ENCODE results near the gene ABHD12B.

ABHD12B gene

DNA sequence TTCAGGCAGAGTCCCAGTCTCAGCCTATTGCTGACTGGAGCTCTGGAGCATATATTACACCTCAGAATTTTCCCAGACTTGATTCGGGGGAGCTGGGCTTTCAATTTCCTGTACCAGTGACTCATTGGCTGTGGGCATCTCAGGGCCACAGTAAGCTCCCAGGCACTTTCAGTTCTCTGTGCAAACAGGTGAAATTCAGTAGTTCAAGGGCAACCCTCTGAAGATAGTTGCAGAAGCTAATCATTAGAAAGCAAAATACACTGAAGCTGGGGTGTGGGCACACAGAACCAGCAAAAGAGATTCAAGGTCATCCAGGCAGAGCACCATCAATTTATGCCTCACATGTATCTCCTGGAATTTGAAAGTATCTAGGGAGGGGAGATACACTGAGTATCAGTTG, 32.8 kb upstream of the ABHD12B start:
- no peak for DNase-seq (ENCODE audit: low read depth in 2 of 2)

DNA sequence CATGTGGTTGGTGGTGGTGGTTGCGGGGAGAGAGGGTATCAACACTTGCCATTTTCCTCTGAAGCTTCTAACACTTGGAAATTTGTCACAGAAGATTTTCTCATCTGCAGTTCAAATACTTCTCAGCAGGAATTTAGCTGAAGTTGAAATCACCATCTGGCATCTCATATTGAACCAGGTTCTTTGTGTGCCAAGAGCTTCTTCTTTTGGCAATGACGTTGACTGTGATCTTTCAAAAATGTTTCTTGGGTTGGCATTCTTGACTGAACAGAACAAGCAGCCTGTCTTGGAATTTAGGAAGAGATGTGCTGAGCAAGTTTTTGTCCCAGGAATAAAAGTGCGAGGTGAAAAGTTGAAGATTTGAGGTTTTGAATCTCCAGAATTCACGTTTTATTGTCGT, 32.2 kb upstream of the ABHD12B start:
- DNase-seq (ENCODE audit: low read depth in 2 of 2), result no peak

DNA sequence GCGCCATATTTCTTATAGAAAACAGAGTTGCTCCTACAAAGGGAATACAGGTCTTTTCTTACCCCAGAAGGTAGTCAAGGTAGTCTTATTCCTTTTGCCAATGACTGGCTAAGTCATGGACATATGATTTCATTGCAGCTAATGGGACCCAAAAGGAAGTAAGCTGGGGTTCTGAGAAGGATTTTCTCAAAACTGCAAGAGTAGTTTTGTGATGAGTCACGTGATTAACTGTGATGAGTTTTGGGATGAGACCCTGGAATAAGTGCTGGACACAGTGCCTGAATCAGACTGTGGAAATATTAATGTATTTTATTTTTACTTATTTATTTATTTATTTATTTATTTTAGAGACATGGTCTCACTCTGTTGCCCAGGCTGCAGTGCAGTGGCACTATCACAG, 27.5 kb upstream of the ABHD12B start:
- DNase-seq (ENCODE audit: low read depth in 2 of 2), result no peak

DNA sequence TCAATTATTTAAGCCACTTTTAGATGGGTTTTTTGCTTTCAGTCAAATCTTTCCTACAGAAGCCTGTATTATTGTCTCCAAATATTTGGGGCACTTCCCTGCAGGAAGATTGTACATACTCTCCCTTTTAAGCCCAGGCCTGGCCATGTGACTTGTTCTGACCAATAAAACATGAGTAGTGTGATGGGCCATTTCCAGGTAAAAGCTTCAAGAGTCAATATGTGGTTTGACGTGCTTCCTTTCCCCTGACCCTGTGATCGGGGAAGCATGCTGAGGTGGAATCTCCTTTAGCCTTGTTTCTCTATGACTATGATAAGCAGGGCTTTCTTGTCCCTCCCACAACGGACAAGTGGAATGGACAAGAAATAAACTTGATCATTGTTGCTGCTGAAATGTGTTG, 26.7 kb upstream of the ABHD12B start:
- DNase-seq (ENCODE audit: low read depth in 2 of 2), result no peak

DNA sequence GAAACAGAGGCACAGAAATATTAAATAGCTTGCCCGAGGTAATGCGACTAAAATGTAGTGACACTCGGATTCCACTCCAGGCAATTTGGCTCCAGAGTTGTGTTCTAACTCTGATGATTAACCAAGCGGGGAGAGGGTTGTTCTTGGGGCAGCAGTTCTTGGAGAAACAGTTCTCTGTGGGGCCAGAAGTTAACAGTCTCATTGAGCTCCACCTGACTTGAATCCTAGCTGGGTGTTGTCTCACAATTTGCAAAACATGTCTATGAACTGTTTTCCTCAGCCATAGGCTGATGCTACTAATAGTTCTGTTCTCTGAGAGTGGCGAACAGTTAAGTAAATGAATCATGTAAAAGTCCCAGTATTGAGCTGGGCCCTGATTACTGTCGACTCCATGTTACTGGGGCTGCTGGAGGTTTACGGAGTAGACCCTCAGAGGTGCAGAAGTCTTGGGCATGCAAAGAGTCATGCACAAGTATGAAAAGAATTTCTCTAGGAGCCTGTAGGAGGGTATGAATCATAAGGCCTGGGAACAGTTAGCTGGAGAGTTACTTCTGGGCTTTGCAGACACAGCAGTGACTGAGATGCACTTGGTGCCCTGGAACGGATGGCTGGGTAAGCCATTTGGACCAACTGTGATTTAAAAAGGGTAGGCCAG, 25.5 kb upstream of the ABHD12B start:
- DNase-seq (ENCODE audit: low read depth in 2 of 2), result no peak

DNA sequence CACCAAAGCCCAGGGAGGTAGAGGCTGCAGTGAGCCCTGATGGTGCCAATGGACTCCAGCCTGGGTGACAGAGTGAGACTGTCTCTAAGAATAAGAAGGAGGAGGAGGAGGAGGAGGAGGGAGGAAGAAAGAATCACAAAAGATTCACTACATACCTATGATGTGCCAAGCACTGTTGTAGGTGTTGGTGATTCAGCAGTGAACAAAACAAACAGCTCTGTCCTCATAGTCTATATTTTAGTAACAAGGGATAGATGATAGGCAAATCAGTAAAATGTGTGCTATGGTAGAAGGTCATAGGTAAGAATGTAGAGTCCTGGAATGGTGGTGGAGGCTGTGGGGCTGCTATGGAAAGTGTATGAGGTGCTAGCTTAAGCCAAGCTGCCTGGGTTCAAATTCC, 18.0 kb upstream of the ABHD12B start:
- no peak for DNase-seq (ENCODE audit: low read depth in 2 of 2)

DNA sequence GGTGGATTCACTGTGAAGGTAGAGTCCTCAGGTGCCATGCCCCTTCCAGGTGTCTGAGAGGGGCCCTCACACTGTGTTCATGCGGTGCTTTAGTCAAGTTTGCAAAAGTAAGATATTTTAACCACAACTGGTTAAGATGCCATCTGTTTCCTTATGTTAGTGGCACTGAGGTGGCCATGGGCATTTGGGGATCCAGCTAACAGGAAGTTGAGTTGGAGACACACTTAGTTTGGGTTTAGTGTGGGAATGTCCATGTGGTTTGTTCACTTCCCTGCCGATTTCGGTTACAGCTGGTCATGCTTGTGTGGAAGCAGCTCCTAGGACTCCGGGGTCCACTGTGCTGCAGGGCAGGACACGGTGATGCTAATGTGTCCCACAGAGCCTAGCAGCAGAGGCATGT, 17.3 kb upstream of the ABHD12B start:
- no peak for DNase-seq (ENCODE audit: low read depth in 2 of 2)

DNA sequence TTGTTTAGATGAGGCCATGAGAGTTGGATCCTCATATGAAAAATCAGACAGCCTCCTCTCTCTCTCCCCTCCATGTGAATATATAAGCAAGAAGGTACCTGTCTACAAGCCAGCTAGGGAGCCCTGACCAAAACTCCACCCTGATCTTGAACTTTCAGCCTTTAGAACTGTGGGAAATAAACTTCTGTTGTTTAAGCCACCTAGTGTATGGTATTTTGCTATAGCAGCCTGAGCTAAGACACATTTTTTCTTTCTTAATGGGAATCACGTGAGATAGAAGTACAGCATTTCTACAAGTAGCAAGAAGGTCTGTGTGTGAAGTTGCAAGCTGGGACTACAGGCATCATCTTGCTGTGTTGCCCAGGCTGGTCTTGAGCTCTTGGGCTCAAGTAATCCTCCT, 16.3 kb upstream of the ABHD12B start:
- DNase-seq (ENCODE audit: low read depth in 2 of 2), result no peak

DNA sequence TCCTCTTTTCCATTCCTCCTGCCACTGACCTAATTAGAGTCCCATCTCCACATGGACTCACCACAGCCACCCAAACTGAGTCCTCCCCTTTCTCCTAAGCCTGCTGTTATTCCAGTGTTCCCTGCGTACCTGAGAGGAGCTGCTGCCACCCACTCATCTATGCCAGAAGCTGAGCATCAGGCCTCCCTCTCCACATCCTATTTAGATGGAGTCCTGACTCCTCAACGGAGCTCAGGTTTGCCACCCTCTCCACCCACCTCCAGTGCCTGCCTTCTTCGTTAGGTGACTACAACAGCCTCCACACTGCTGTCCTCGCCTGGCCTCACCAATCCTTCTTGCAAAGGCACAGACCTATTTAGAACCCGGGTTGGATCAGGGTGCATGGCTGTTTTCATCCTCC, 15.2 kb upstream of the ABHD12B start:
- no peak for DNase-seq (ENCODE audit: low read depth in 2 of 2)

DNA sequence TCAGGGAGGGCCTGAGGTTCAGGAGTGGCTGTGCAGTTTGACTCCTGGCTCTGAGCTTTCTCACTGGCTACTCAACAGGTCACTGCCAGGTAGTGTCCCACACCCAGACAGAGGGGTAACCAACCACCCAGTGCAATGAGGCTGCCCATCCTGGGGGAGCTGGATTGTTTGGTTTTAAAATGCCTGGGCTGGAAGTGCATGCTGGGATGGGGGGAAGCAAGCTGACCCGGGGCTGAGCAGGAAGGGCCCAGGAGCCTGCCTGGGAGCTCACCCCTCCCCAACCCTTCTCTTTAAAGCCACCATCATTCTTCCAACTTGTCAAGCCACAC, 12.6 kb upstream of the ABHD12B start:
- DNase-seq (ENCODE audit: low read depth in 2 of 2), result no peak

DNA sequence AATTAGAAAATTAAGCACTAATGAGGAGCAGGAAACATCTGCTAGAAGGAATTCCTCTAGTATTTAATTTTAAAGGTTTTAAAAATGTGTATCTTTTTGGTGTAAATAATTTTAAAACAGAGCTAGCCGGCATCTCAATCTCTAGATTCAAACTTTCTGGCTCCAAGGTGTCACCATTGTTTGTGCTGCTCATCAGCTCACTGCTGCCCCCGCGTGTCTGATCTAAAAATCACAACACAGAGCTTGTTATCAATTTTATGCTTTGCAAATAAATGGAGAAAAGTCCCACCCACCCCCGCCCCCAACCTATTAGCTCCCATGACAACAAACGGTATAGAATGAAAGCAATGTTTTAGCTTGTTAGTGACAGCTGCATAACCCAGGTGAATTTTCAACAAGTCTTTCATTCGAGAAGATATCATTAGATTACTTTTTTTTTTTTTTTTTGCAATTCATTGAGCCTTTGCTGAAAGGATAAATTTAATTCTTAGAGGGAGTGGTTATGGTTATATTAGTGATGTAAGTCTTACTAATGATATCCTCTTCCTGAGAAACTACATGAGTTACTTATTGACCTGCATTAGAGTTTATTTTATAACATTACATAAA, 11.3 kb upstream of the ABHD12B start:
- peak; percentile 75 to 84 for DNase-seq (ENCODE audit: low read depth in 2 of 2)

DNA sequence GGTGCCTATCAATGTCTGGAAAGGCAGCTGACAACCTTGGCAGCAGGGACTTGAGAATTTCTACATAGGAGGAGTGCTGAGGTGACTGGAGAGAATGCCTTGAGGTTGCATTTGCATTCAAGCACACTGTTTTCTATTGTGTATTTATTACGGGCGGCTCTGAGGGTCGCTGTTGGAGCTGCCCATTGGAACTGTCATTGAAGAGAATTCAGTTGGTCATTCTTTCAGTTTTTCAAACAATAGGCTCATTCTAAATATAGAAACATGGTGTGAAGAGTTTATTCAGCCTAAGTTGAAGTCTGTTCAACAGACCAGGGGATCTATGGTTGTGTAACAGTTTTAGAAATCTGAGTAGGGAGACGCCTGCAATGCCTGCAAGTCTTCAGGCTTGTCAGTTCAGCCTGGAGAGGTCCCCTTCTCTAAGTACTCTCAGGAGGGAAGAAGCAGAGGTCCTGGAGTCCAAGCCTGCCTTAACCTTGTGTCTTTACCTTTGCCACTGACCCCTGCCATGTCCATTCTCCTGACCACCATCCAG, 9.8 kb upstream of the ABHD12B start:
- no peak for DNase-seq (ENCODE audit: low read depth in 2 of 2)

DNA sequence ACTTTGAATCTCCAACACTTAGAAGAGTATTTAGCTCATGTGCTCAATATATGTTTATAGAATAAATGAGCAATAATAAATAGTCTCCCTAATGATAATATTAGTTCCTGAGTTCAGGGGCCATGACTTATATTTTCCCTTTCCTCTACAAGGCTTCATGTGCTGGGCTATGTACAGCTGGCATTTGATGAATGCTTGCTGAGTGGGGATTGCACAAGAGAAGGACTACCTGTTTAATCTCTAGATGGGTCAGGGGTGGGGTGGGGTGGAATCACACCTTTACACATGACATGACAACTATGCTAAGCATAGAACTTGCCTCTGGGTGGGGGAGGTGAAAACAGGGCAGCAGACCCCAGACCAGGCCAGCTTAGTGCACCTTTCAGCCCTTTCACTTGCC, 7.6 kb upstream of the ABHD12B start:
- no peak for DNase-seq (ENCODE audit: low read depth in 2 of 2)

DNA sequence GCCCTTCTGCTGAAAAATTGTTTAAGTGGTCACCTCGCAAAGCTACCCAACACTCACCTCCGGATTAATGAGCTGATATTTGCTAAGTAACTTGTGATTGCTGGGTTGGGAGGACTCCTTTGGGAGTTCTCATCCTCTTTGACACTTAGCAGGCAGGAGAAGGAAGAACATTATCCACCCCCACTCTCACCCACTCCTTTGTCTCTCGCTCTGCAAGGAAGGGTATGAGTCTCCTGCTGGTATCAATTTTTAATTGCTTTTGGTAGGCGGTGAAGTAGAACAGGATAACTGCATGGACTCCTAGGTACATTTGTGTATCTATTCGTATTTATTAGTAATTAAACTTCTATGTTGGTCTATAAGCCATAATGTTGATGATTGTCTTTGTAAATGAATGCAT, 6.9 kb upstream of the ABHD12B start:
- no peak for DNase-seq (ENCODE audit: low read depth in 2 of 2)

DNA sequence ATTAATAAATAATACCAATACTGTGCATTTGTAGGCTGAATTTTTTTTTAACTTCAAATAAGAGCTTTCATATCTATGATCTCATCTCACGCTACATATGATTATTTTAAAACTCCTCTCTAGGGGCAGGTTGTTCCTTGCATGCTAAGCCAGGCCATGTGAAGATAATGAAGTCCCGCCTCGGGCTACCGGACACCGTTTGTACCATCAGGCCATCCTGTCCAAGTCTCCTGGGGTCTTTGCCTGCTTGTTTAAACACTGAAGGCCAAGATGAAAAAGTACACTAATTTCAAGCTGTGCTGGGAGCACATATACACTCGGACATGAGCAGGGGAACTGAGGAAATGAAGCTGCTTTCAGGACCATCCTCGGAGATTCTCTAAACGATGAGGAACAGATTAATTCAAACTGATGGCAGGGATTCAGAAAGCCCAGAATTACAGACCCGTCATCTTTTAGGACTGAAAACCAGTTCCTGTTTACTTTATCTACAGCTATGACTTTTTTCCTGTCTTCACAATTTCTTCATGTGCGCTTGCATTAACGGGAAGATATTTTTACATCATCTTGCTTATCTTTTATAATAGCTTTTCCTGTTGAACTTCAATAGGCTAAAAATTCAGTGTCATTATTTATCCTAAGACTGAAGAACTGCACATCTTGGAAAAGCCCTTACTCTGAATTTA, 6.3 kb upstream of the ABHD12B start:
- no peak for DNase-seq (ENCODE audit: low read depth in 2 of 2)

DNA sequence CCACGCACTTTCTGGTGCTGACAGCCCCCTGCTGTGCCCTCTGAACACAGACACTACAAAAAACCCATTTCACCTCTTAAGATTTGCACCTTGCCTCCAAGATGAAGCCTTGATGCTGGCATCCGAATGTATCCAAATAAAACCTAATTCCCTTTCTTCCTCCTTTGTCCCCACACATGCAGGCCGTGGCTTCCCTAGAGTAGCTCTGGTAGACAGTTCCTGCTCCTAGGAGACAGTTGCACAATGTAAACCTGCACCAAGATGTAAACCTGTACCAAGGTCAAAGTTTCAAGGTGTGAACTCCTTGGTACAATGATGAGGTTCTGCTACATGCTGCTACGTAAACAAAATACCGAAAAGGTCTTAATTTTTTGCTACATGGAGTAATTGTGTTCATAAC, 625 bp upstream of the ABHD12B start:
- DNase-seq (ENCODE audit: low read depth in 2 of 2), result no peak

DNA sequence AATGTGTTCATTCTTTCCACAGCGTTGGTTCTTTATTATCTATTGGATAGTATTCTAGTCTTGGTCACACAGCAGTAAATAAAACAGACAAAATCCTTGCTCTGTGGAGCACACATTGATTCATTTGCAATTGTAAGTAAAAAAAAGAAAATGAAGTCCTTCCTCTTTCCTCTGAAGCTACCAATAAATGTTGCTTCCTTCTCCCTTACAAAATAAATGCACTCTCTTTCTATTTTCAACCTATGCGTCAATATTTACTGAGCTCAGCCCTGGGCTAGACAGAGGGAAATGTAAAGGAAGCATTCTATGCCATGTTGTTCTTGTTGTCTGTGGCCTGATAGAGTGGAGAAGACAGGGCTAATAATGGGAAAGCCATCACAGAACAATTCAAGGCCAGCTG, 2.9 kb downstream of the ABHD12B start:
- no peak for DNase-seq (ENCODE audit: low read depth in 2 of 2)

DNA sequence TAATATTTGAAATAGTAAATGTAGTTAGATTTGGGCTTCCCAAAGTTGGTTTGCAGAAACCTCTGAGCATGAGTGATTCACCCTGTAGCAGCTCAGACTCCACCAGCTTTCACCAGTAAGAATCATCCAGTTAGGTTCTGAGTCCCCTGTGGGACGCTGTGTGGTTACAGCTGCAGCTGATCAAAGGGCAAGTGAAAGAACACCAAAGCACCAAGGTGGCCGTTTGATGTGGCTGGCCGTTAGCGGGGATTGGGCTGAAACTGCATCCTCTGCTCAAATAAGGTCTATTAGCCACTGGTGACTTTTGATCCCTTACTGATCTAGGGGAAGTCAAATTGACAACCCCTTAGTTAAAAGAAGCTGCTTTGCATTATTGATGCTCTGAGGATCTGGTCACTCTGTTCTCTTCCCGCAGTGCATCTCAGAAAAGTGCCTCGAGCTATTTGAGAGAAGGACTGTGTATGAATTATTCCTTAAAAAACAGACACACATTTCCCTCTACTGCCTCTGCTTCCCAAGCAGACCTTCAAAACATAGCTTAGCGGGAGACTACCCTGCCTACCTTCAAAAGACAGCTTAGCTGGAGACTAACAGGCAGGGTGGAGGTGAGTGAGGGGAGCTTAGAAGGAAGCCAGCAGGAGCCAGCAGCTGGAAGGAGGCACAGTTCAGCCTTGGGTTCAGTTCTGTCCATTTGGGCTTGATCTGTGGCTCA, 3.7 kb downstream of the ABHD12B start:
- DNase-seq (ENCODE audit: low read depth in 2 of 2), result peak; percentile 56 to 58

DNA sequence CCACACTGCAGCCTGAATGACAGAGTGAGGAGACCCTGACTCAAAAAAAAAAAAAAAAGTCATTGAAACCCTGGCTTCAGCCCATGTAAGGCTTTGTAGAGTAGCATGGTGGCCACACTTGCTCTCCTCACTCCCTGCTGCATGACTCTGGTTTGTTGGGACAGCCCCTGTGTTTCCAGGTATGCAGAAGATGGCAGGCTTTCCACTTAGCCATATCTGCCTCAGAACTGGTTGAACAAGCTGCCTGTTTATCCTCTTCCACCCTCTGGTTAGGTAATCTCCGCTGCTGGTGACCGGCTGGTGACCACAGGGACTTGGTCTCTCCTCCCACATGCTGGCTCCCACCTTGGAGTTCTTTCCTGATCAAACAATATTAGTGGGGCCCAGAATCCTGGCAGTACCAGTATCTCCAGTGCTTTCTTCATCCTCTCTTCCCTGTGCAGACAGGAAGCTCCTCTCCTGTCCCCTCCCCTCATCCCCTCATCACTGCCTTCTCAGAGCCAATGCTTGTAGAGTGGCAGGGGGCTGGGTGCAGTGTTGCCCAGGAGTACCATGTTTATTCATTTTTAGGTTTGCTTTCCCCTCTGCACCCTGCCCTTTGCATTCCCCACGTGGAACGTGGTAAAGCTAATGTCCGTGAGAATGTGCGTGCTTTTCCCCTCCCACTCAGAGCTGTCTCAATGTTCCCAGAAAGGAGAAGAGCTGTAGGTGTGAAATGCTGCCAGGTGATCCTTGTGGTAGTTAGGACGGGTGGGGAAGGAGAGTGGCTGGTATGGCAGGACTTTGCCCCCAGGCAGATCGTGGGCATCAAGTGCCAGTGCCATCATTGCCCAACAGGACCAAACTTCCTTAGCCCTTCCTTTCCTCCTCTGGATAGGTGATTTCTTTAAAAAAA, 11.3 kb downstream of the ABHD12B start:
- no peak for DNase-seq (ENCODE audit: low read depth in 2 of 2)

DNA sequence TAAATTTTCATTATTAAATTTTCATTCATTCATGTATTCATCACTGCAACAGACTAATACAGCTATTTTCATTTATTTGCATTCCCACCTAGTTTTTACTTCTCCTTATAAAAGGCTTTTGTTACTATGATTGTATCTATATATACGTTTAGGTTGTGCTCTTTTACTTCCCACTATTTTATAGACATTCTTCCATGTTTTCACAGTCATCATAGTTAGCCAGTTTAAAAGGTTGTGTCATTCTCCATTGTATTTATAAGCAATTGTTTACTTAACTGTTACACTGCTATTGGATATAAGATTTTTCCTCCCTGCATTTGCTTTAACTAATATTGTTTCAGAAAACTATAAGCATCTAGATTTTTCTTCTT, 12.0 kb downstream of the ABHD12B start:
- no peak for DNase-seq (ENCODE audit: low read depth in 2 of 2)

DNA sequence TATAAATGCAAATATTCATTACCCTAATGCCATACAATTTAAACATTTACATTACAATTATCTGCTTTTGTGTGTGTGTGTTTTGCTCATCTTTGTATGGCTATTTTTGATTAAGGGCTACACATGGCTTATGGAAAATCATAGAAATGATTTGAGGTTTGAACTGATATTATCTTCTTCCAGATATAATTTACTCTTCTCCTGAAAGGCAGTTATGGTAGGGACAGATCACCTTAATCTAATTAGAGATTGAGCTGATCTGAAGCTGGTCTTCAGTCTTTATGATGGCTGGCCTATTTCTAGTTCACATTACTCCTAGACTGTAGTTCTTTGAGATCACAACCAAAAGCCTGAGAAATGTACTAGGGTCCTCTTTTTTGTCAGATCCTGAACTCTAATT, 15.6 kb downstream of the ABHD12B start:
- DNase-seq (ENCODE audit: low read depth in 2 of 2), result no peak

DNA sequence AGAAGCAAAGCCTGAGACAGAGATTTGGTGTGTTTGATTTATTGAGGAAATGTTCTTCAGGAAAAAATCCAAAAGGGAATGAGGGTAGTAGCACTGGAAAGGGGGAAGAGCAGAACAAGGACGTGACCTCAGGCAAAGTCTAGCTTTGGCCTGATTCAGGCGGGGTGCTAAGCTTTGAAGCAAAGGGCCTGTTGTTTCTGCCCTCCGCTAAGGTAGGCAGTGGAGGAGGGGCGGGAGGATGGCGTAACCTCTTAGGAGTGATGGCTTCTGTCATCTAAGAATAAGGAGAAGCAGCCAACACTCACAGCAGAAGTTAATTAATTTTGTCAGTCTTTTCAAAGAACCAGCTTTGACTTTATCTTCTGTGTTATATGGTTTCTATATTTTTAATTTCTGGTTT, 20.4 kb downstream of the ABHD12B start:
- DNase-seq (ENCODE audit: low read depth in 2 of 2), result no peak

Data from stimulated activated CD4-positive, alpha-beta T cell treated with anti-CD3 and anti-CD28 coated beads, Interleukin-15, amount 100 ng/mL, for 48 hours (primary cell).